HL-60/S4 treated with retinoic acid at 250 ng/mL for 4 days and 3 days (cell line): Measurements from ENCODE around the gene MAGI1.
"Not testable (repeated sequence)": the region's sequence is repeated elsewhere in the genome, so short reads cannot be mapped to it uniquely, and the experiment has no call there.

Source experiments
- in situ Hi-C: fragments of 300-500 bp; cut with MboI; formaldehyde crosslinking; loops from 2 replicates; pipeline ENCODE4 v1.7.0; 2022; ENCODE audit warnings: low sequenced_read_pairs

Gene MAGI1

GRCh38 chr3:65880350-65880749, 158.4 kb downstream of the MAGI1 start:
- in situ Hi-C loops = no loop called here

DNA sequence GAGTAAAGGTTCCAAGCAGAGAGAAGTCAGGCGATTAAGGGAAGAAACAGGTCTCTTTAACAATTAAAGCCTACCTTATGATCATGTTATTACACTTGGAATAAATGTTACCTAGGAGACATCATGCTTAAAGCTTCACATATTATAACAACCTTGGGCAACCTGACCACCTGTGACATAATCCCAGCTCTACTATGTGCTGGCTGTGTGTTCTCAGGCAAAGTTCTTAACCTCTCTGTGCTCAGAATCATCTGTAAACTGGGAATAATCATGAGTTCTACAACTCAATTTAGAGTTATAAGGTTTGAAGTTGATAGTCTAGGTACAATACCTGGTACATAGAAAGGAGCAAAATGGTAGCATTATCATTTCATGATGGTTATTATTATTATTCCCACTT, 159.3 kb downstream of the MAGI1 start:
- in situ Hi-C loops = no loop called here

DNA sequence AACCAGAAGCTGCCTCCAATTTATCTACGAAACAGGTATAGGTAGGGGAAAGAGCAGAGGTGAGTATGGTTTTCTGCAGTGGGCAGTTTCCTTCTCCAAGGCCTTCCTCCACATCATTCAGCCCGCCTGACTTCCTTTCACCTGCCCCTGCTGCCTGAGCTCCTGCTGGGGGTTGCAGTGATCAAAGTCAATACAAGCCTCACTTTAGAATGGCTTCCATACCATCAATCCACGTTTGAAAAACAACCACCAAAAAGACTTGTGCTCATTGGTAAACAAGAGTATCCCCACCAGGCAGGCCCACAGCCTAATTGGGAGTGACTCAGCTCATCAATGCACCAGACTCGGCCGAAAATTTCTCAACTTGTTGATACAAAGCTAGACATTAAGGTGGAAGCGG, 159.9 kb downstream of the MAGI1 start:
- in situ Hi-C loops = no loop called here

GRCh38 chr3:65877160-65877559, 161.6 kb downstream of the MAGI1 start:
- in situ Hi-C loops = no loop called here

DNA sequence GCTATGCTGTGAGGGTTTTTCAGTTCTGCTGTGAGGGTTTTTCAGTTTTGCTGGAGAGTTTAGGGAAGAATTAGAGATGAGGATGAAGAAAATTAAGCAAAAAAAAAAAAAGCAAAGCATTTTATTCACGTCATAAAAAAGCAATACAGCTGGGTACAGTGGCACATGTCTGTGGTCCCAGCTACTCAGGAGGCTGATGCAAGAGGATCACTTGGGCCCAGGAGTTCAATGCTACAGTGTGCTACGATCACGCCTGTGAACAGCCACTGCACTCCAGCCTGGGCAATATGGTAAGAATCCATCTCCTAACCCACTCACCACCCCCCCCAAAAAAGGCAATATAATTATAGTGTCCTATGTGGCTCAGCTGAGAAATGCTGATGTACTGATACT, 162.7 kb downstream of the MAGI1 start:
- in situ Hi-C loops = no loop called here

- in situ Hi-C loops = no loop called here
Observed at GRCh38 chr3:65875393-65876027, 163.2 kb downstream of the MAGI1 start.

DNA sequence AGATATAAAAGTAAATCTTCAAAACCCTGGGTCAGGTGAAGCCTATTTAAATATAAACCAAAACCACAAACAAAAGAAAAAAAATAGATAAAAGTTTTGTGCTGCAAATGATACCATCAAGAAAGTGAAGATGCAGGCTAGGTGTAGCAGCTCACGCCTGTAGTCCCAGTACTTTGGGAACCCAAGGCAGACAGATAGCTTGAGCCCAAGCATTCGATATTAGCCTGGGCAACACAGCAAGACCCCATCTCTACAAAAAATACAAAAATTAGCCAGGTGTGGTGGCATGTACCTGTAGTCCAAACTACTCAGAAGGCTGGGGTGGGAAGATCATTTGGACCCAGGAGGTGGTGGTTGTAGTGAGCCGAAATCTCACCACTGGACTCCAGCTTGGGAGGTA, 164.8 kb downstream of the MAGI1 start:
- in situ Hi-C loops = no loop called here

GRCh38 chr3:65873028-65873427, 165.7 kb downstream of the MAGI1 start:
- in situ Hi-C loops = no loop called here

GRCh38 chr3:65871305-65872141, 167.2 kb downstream of the MAGI1 start:
- in situ Hi-C loops = no loop called here

DNA sequence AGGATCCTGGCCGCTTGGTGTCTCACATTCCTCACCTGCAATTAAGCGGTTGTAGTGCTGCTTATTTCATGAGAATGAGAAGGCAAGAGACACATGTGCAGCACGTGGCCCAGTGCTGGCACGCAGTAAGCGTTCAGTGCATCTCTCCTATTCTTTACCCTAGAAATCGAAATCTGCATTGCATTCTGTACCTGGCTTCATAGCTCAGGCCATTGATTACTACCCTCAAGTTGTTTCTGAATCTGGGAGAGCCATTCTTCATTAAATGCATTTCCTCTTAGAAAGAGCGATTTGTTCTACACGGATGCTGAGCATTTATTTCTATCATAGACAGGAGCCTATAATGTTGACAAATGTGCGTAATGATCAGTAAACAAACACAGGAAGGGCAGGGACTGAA, 168.9 kb downstream of the MAGI1 start:
- in situ Hi-C loops = no loop called here

DNA sequence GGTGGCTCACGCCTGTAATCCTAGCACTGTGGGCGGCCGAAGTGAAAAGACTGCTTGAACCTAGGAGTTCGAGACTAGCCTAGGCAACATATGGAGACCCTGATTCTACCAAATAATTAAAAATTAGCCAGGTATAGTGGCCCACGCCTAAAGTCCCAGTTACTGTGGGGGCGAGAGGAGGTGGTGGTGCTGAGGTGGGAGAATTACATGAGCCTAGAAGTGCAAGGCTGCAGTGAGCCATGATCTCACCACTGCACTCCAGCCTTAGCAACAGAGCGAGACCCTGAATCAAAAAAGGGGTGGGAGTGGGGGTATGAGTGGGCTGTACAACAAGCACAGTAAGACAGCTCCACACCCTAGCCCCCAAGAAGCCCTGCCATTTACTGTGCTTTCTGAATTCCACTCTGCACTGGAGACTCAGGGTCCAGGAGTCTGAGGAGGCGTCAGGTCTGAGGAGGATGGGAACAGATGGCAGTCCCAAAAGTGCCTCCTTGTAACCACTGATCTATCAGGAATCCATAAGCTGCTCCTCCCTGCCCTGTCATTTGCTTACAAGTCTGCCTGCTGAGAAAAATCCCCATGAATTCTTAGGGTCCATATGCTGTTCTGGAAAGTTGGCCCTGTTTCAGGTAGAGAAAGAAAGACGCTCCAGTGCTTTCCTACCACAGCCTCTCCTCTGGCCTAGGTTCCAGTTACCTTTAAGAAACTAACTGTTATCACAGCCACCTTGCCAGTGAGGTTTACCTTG, 171.1 kb downstream of the MAGI1 start:
- in situ Hi-C loops = no loop called here

DNA sequence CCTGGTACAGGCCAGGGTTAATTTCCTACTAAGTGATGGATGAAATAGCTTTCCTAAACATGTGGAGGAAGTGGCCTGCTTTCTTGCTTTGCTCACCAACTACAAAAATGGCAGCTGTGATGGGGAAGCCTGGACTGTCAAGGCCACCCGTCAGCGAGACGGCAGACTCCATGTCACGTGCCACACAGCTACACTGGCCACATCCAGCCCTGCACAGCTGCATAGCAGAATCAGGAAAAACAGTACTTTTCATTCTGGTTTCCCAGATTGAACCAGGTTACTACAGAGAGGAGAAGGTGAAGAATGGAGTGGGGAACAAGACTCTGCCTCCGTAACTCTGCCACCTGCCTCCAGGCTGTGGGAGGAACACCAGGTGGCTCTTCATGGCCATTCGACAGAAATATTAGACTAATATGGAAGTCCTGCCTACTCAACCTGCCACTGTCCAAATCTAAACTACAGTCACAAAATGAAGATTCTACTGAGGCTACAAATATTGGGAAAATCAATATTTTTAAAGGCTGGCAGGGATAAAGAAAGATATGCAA, 174.3 kb downstream of the MAGI1 start:
- in situ Hi-C loops = no loop called here

GRCh38 chr3:65861718-65862117, 177.0 kb downstream of the MAGI1 start:
- in situ Hi-C loops = no loop called here

DNA sequence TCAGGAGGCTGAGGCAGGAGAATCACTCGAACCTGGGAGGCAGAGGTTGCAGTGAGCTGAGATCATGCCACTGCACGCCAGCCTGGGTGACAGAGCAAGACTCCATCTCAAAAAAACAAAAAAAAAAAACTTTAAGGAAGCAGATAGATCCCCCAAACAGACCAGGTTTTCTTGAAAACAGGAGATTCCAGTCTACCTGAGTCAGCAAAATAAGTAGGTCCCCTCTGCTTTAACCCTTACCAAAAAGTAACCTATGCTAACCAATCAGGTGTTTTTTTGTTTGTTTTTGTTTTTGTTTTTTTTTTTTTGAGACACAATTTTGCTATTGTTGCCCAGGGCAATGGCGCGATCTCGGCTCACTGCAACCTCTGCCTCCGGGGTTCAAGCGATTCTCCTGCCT, 179.1 kb downstream of the MAGI1 start:
- in situ Hi-C loops = not testable (repeated sequence)

GRCh38 chr3:65858749-65859148, 180.0 kb downstream of the MAGI1 start:
- in situ Hi-C loops = no loop called here

- in situ Hi-C loops = no loop called here
Observed at GRCh38 chr3:65857327-65857726, 181.4 kb downstream of the MAGI1 start.

GRCh38 chr3:65856907-65857306, 181.8 kb downstream of the MAGI1 start:
- in situ Hi-C loops = no loop called here

DNA sequence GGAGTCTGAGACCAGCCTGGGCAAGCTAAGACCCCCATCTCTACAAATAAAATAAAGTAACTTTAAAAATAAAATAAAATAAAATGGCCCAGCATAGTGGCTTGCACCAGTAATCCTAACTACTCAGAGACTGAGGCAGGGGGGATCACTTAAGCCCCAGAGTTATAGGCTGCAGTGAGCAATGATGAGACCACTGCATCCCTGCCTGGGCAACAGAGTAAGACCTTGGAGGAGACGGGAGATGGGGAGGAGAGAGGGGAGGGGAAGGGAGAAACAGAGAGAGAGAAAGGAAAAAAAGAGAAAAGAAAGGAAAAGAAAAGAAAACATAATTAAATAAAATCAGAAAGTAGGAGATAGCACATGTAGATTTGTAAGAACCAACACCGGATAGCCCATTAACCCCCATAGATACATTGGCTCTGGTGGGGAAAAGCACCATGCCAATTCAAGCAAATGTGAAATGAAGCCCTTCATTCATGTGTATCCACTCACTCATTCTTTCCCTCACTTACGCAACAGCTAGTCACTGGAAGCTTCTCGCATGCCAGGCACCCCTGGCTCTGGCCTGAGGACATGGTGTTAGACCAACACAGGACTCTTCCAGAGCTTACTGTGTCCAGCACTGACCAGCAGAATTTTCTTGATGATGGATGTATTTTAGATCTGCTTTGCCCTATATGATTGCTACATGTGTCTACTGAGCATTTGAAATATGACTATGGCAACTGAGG, 183.2 kb downstream of the MAGI1 start:
- in situ Hi-C loops = no loop called here

DNA sequence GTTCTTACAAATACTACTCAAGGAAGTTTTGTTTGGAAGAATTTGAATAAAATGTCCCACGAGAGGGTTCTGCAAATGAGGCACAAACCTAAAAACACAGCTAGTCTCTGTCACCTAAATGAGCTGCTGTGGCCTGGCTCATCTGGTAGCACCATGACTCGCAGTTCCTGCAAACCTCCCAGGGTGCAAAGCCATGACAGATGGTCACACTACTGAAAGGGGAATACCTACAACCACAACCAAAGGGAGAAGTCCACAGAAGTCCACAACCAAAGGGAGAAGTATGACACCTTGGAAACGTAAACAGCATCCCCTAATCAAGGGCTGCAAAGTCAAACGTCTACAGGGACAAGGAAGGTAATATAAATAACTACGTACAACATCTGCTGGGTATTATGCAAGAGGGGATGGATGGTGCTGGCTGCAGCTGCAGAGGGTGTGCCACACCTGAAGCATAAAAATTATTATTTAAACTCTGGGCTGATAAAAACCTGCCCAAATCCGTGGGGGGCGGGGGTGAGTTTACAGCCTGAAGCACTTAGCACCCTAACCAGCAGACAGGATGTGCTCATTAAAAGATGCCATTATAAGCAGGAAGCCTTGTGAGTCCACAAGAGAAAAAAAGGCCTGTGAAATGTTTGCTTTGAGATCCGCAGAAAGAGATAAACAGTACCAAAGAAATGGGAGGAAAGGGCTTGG, 184.0 kb downstream of the MAGI1 start:
- in situ Hi-C loops = no loop called here

DNA sequence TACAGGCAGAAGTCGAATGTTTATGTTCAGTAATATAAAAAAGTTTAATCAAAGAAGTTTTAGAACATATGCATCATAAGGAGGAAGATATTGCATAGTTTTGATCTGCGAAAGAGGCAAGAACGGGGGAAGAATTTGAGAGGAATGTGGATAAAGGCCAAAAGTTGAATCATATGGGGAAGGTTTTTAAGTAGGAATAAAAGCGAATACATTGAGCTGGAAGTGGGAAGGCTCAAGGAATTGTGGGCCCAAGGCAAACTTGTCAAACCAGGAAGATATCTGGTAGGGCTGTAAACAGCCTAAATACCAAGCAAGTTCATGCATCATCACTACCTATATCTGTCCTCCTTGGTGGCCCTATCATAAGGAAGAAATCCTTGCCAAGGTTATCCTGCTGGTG, 186.9 kb downstream of the MAGI1 start:
- in situ Hi-C loops = no loop called here
